ENCODE results near the gene SLC6A12.
"Not testable (repeated sequence)": the region's sequence is repeated elsewhere in the genome, so short reads cannot be mapped to it uniquely, and the experiment has no call there.

SLC6A12 gene

GRCh38 chr12:214003-214741 is at the start of gene SLC6A12:
Gene SLC6A12 (minus strand): TSS chr12:214157. CDS start chr12:209986, 4,171 bp downstream.
- DNase-seq = no peak

DNA sequence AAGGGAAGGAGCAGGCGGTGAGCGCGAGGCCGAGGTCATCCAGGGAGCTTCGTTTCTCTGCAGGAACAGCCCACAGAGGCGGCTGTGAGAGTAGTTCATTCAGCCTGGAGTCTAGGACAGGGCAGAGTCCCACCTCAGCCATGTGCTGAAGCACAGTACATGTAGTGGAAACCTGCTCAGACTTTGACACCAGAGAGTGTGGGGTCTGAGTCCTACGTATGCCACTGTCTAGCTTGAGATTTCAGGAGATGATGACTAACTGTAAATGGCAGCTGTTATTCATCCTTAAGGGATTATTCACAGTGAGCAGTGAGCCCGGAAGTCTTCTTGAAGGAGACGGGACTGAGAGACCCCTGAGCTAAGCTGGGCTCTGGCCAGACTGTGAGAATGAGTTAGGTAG is 49.6 kb upstream of the SLC6A12 start:
- DNase-seq = no peak

- DNase-seq = no peak
Measured at GRCh38 chr12:262817-263216, 48.9 kb upstream of the SLC6A12 start, which contains the start of gene SLC6A13. Gene SLC6A13 (minus strand): TSS chr12:262836. CDS start chr12:260052, 2,784 bp downstream.

- DNase-seq = no peak
Measured at GRCh38 chr12:262113-262512, 48.2 kb upstream of the SLC6A12 start.

DNA sequence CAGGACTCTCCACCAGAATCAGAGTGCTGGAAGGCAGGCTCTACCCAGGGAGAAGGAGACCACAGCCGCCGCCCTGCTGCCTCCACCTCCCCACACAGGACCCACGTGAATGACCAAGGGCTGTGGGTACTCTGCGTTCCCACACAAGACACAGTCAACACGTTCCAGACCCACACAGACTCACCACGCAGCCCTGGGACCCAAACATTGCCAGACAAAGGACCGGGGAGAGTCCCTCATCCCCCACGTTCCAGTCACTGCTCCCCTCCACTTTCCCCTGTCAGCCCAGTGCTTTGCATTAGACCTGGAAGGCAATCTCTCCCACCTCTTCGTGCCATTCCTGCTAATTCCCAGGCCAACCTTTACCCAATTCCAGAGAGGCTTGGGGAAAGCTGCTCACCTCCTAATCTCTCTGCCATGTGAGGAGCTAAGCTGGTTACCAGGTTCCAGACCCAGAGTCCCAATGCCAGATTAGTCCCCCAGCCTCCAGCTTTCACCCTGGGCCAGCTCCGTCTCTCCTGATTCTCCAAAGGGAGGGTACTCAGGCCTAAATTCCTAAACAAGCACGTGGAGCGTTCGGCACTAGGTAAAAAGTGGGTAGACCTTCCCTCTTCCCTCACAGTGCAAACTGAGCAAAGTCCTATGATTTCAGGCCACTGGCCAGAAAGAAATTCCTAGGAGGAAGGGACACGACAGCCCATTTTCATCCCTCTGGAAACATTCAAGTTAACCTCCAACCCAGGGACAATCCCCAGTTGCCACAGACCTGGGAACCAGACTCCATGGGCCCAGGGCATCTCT is 43.8 kb upstream of the SLC6A12 start:
- DNase-seq = no peak

DNA sequence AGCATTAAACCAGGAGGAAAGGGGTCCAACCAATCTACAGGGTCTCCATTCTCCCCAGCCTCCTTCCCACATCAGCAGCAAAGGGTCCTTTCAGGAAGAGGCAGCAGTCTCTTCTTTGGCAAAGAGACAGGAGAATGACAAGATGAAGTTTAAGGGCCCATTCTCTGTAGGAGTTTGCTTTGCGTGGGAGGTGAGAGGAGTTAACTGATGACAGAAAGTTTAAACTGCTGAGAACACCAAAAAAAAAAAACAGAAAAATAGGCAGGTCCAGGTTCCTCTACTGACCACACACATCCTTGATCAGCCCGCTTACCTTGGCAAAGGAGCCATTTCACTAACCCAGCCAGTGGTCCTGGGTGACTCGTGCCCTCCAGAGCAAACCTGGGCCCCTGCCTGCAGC is 43.0 kb upstream of the SLC6A12 start:
- DNase-seq = no peak

DNA sequence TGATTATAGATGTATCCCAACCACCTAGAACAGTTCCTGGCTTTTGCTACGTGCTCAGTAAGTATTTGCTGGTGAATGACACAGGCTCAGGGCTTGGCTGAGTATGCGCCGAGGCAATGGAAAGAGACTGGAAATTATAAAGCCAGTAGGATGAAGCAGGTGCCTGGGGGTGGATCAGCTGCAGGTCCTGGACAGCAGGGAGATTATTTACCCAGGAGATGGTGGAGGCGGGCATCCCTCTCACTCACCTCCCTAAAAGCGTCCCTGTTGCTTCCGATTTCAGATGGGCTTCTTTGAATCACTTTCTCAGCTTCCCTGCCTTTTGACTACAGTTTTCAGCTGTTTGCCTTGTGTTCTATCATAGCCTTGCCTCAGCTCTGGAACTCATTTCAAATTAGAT is 42.3 kb upstream of the SLC6A12 start:
- no peak for DNase-seq

DNA sequence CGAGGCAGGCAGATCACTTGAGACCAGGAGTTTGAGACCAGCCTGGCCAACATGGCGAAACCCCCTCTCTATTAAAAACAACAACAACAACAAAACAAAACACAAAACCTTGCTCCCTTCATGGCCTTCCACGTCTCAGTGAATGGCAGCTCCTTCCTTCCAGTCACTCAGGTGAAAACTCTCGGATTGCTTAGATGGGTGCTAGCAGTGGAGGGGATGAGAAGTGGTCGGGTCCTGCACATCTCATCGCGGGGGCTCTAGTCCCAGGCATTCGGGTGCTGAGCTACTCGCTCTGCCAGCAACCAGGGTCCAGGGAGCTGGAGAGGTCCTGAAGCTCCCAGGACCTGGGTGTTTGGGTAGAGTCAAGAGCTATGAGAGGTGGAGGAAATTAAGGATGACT is 41.0 kb upstream of the SLC6A12 start:
- DNase-seq = no peak

DNA sequence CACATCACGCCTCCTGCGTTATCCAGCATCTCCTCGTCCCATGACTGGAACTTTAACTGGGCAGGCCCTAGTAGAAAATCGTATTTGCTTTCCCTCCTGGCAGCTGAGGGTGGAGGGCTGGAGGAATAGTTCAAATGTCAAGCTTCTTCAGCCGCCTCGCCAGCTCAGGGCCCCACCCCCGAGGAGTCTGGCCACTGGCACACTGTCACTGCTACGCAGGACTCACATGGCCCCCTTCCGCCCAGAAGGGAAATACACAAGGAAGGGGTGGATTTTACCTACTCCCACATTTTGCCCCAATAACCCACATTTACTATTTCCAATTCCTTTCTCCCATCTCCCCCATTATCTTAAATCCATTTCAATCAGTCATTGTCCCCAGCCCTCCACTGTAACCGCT is 40.1 kb upstream of the SLC6A12 start:
- DNase-seq = no peak

DNA sequence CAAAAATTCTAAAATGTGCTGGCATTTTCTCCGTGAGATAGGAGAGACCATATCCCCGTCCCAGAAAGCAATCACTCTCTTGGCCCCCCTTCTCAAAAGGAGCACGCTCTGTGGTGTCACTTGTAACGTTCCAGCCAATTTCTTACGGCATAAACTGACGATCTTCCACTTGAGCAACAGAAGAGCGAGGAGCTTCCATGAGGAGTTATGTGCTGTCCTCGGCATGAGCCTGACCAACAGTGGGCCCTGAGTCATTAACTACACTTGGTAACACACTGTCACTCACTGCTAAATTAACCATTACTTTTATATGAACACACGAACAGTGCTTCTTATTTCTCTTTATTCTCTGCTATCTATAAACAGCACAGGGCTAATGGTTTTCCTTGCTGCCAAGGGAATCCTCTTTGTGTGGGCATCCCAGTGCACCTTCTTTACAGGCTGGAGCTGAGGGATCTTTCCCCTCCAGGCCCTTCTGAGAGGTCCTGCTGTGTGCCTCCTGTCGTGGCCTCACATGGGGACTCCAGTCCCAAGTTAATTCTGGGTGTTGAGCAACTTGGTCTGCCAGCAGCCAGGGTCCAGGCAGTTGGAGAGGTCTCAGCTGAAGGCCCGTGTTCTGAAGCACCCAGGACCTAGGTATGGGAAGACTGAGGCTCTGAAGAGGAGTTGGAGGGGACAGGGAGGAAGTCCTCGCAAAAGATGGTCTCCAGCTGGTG is 39.3 kb upstream of the SLC6A12 start:
- no peak for DNase-seq

GRCh38 chr12:252636-253035 is 38.7 kb upstream of the SLC6A12 start:
- no peak for DNase-seq

DNA sequence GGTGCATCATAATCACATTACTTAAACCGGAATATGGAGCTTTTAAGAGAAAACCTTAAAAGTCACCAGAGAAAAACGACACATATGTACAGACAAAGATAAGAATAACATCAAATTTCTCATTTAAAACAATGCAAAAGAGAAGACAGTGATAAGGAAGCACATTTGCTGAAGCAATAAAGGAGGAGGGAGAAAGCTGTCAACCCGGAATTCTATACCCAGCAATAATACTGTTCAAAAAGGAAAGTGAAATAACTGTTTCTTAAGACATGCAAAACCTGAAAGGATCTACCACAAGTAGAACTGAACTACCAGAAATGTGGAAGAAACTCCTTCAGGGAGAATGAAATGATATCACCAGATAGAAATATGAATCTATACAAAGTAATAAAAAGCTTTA is 33.3 kb upstream of the SLC6A12 start:
- DNase-seq = no peak

GRCh38 chr12:243381-243780 is 29.4 kb upstream of the SLC6A12 start:
- no peak for DNase-seq

DNA sequence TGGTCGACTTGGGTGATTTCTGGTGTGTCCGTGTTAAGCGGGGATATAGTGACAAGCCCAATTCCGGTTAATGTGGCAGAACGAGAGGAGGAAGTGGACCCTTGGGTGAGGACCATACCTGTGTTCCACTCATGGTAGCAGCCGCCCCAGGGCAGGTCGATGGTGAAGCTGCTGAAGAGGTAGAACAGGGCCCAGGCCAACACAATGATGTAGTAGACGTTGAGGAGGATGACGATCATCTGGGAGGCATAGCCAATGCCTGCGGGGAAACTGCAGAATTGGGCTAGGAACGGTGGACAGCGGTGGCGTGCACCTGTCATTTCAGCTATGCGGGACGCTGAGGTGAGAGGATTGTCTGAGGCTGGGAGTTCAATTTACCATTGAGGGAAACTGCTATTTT is 28.5 kb upstream of the SLC6A12 start:
- no peak for DNase-seq

DNA sequence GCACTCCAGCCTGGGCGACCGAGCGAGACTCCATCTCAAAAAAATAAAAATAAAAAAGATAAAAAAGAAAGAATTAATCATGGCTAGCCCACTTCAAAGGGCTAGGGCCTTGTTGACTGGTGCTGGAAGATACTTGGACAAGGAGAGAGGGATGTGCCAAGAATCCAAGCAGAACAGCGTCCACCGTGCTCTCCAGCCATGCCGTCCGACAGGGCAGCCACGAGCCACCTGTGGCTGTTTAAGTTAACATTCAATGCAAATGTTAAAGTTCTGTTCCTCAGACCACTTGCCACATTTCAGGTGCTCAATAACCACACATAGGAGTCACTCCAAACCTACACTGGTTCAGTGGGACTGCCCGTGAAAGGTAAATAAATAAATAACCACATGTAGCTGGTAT is 27.3 kb upstream of the SLC6A12 start:
- DNase-seq = no peak

DNA sequence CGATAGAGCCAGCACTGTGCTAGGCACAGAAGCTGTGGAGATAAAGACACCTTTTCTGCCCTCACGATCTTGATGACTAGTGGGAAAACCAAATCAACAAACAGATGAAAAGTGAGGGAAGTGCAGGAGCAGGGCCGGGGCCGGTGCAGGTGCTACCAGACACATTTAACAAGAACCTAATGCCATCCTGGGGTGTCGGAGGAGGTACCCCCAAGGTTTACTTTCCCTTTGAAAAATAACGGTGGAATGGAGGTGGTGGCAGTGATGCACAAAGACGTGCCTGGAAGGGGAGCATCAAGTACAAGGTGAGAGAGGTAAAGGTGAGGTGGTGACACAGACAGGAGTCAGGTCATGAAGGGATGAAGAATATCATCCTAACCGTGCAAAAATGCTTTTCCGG is 26.6 kb upstream of the SLC6A12 start:
- no peak for DNase-seq

- no peak for DNase-seq
Measured at GRCh38 chr12:238736-239398, 24.9 kb upstream of the SLC6A12 start.

DNA sequence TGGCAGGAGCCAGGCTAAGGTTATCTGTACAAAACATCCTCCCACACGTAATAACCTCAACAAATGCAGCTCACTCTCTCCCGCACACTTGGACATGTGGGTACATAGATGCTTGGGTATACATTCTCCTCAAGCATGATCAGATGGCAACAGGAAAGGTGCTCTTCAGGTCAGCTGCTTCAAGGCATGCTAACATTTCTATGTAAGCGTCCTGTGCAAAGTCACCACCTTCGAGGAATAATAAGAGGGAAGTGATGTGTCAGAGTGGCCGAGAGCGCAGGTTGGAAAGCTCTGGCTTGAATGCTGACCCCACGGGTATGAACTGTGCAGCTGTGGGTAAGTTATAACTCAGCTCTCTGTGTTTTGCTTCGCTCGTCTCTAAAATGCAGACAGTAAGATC is 24.2 kb upstream of the SLC6A12 start:
- no peak for DNase-seq

GRCh38 chr12:237026-237815 is 23.3 kb upstream of the SLC6A12 start:
- DNase-seq = no peak

- no peak for DNase-seq
Measured at GRCh38 chr12:236445-236844, 22.5 kb upstream of the SLC6A12 start.

- DNase-seq = not testable (repeated sequence)
Measured at GRCh38 chr12:235967-236366, 22.0 kb upstream of the SLC6A12 start.

DNA sequence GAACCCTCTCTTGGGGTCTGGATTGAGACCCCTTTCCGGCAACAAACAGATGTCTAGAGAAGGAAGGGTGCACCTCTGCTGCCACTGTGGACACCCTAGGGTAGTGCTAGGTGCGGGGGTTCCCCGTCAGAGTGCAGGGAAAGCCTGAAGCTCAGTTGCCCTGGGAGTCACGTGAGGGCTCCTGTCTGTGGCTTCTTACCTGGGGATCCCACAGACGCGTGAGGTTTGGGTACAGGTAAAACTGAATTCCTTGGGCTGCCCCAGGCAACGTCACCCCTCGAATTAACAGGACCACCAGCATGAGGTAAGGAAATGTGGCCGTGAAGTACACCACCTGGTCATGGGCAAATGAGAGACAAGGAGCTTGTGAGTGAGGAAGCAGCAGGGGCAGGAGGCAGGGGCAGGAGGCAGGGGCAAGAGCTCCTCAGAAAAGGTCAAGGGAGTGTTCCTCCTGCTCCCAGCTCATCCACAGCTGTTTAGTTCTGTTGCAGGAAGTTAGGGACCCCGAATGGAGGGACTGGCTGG is 21.0 kb upstream of the SLC6A12 start:
- DNase-seq = no peak
